DLD1 (cell line): ENCODE measurements around the gene SMIM44.

ENCODE experiments used
- in situ Hi-C: cut with HindIII; loops from 2 replicates; pipeline ENCODE4 v1.10.0; 2017; ENCODE audit warnings: low sequenced_read_pairs

The SMIM44 gene

GRCh38 chr19:3478409-3479176 lies 4.6 kb downstream of the SMIM44 start:
- in situ Hi-C loops, result no loop called here

GRCh38 chr19:3477951-3478350 lies 5.3 kb downstream of the SMIM44 start:
- in situ Hi-C loops, result no loop called here

- in situ Hi-C loops, result no loop called here
Observed at GRCh38 chr19:3477506-3477905, 5.7 kb downstream of the SMIM44 start.

- in situ Hi-C loops, result no loop called here
Observed at GRCh38 chr19:3476830-3477229, 6.4 kb downstream of the SMIM44 start.

- in situ Hi-C loops, result no loop called here
Observed at GRCh38 chr19:3475449-3475848, 7.8 kb downstream of the SMIM44 start.

- in situ Hi-C loops, result no loop called here
Observed at GRCh38 chr19:3474614-3475013, 8.6 kb downstream of the SMIM44 start.

- in situ Hi-C loops, result no loop called here
Observed at GRCh38 chr19:3474010-3474409, 9.2 kb downstream of the SMIM44 start.

GRCh38 chr19:3471954-3472655 lies 11.1 kb downstream of the SMIM44 start:
- in situ Hi-C loops, result no loop called here

- in situ Hi-C loops, result no loop called here
Observed at GRCh38 chr19:3470500-3471128, 12.6 kb downstream of the SMIM44 start.

- in situ Hi-C loops, result no loop called here
Observed at GRCh38 chr19:3469638-3470499, 13.4 kb downstream of the SMIM44 start.

GRCh38 chr19:3468211-3468610 lies 15.0 kb downstream of the SMIM44 start:
- in situ Hi-C loops, result no loop called here

- in situ Hi-C loops, result no loop called here
Observed at GRCh38 chr19:3467437-3468198, 15.6 kb downstream of the SMIM44 start.

- in situ Hi-C loops, result no loop called here
Observed at GRCh38 chr19:3466635-3467034, 16.6 kb downstream of the SMIM44 start.

GRCh38 chr19:3465552-3465951 lies 17.7 kb downstream of the SMIM44 start:
- in situ Hi-C loops, result no loop called here

- in situ Hi-C loops, result no loop called here
Observed at GRCh38 chr19:3464587-3465235, 18.5 kb downstream of the SMIM44 start.

- in situ Hi-C loops, result no loop called here
Observed at GRCh38 chr19:3463714-3464586, 19.3 kb downstream of the SMIM44 start.

GRCh38 chr19:3462991-3463713 lies 20.1 kb downstream of the SMIM44 start:
- in situ Hi-C loops, result no loop called here

GRCh38 chr19:3459965-3460582 lies 23.2 kb downstream of the SMIM44 start:
- in situ Hi-C loops, result no loop called here
